NB4 (cell line): ENCODE results near the gene NXPE1.
"Not testable (repeated sequence)": the region's sequence is repeated elsewhere in the genome, so short reads cannot be mapped to it uniquely, and the experiment has no call there.

Experiments
- DNase-seq: peaks from one replicate; pipeline ENCODE4 v3.0.0; 2010; ENCODE audit warnings: low read depth
- H3K4me3 ChIP-seq: one replicate; pipeline ENCODE4 v1.5.1; 2011; ENCODE audit warnings: mild to moderate bottlenecking, low read depth, low read length, moderate library complexity
- CTCF ChIP-seq: IDR thresholded peaks from one replicate; pipeline ENCODE4 v1.5.1; 2012; ENCODE audit warnings: low read depth, low read length
- MYC ChIP-seq: IDR thresholded peaks from 2 replicates; pipeline ENCODE4 v1.6.1; 2011; ENCODE audit warnings: low read depth, low read length
- POLR2A ChIP-seq: IDR thresholded peaks from 2 replicates; pipeline ENCODE4 v1.6.1; 2011; ENCODE audit warnings: mild to moderate bottlenecking; ENCODE audit not compliant: insufficient read length; ENCODE audit errors: extremely low read depth
- TF ChIP-seq, protein P1 (sequence below): IDR thresholded peaks from 2 replicates; pipeline ENCODE4 v1.6.1; 2011; ENCODE audit warnings: low read depth, low read length

NXPE1 gene

DNA sequence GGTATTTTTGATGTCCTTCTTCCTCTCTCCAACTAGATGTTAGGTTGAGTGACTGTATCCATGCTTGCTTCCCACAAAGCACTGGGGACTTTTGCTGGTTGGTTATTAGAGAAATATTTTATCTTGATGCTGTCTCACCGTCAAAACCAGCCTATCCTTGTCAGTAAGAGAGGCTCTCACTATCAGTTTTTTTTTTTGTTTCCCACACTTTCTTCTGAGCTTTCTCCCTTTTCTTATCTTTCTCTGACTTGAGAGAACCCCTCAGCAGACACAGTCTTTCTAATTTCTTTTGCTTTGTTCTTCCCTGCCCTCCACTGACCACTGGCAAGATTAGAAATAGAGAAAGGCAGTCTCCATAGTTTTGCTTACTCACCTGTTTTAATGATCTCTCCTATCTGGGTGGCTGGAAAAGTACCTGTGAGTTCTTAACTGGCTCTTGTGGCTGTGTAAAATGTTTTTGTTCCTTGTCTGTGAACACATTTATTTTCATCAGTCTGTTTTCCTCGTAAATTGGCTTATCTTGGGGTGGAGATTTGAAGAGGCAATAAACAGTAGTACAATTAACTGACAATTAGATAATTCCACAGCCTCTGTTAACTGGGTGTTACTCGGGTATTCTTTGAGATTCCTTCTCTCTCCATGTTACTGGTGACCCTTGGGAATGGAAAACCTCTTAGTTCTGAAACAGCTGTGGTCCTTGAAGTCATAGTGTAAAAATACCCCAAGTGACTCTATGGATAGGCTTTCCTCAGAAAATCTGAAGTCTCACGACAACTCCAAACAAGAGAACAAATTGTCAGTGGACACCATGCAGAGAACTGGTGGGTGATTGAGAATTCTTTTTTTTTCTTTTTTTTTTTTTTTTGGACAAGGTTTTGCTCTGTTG lies at the start of gene NXPE1:
TSS of gene NXPE1 (minus strand) at position 457 of the 886 bp plus-strand sequence. CDS start 8,680 bp downstream, outside the sequence.
- H3K4me3 ChIP-seq = no peak within 1 kb of the TSS
- no peak for TF ChIP-seq POLR2A
- TF ChIP-seq, protein P1, sequence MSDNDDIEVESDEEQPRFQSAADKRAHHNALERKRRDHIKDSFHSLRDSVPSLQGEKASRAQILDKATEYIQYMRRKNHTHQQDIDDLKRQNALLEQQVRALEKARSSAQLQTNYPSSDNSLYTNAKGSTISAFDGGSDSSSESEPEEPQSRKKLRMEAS = no peak
- no peak for TF ChIP-seq CTCF
- TF ChIP-seq MYC = no peak
- DNase-seq = no peak

DNA sequence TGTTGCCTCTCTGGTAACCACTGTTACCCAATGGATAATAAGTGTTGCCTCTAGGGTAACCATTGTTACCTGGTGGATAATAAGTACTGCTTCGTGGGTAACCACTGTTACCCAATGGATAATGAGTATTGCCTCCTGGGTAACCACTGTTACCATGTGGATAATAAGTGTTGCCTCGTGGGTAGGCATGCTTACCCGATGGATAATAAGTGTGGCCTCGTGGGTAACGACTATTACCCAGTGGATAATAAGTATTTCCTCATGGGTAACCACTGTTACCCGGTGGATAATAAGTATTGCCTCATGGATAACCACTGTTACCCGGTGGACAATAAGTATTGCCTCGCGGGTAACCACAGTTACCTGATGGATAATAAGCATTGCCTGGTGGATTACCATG lies 49.7 kb upstream of the NXPE1 start:
- DNase-seq = no peak
- TF ChIP-seq CTCF = no peak
- H3K4me3 ChIP-seq = no peak overlapping the region

- not testable (repeated sequence) for DNase-seq, H3K4me3 ChIP-seq
Measured at GRCh38 chr11:114608605-114609004, 48.9 kb upstream of the NXPE1 start.

DNA sequence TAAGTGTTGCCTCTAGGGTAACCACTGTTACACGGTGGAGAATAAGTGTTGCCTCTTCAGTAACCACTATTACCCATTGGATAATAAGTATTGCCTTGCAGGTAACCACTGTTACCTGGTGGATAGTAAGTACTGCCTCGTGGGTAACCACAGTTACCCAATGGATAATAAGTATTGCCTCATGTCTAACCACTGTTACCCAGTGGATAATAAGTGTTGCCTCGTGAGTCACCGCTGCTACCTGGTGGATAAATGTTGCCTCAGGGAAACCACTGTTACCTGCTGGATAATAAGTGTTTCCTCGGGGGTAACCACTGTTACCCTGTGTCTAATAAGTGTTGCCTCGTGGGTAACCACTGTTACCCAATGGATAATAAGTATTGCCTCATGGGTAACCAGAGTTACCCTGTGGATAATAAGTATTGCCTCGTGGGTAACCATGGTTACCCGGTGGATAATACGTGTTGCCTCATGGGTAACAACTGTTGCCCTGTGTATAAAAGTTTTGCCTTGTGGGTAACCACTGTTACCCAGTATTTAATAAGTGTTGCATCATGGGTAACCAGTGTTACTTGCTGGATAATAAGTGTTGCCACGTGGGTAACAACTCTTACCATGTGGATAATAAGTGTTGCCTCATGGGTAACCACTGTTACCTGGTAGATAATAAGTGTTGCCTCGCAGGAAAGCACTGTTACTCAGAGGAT lies 48.2 kb upstream of the NXPE1 start:
- no peak for DNase-seq
- TF ChIP-seq CTCF = no peak
- TF ChIP-seq, protein P1 = no peak
- TF ChIP-seq POLR2A = no peak
- no peak for TF ChIP-seq MYC
- H3K4me3 ChIP-seq = no peak overlapping the region

- not testable (repeated sequence) for DNase-seq, H3K4me3 ChIP-seq
Measured at GRCh38 chr11:114606802-114607075, 47.1 kb upstream of the NXPE1 start.

DNA sequence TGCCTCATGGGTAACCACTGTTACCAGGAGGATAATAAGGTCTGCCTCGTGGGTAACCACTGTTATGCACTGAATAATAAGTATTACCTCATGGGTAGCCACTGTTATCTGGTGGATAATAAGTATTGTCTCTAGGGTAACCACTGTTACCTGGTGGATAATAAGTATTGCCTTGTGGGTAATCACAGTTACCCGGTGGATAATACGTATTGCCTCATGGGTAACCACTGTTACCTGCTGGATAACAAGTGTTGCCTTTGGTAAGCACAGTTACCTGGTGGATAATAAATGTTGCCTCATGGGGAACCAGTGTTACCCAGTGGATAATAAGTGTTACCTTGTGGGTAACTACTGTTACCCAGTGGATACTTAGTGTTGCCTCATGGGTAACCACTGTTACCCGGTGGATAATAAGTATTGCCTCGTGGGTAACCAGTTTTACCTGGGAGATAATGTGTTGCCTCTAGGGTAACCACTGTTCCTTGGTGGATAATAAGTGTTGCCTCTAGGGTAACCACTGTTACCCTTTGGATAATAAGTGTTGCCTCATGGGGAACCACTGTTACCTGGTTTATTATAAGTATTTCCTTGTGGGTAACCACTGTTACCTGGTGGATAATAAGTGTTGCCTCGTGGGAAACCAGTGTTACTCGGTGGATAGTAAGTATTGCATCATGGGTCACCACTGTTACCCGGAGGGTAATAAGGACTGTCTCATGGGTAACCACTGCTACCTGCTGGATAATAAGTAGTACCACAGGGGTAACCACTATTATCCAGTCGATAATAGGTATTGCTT lies 46.5 kb upstream of the NXPE1 start:
- no peak for TF ChIP-seq MYC
- TF ChIP-seq POLR2A = no peak
- no peak for DNase-seq
- no peak overlapping the region for H3K4me3 ChIP-seq

DNA sequence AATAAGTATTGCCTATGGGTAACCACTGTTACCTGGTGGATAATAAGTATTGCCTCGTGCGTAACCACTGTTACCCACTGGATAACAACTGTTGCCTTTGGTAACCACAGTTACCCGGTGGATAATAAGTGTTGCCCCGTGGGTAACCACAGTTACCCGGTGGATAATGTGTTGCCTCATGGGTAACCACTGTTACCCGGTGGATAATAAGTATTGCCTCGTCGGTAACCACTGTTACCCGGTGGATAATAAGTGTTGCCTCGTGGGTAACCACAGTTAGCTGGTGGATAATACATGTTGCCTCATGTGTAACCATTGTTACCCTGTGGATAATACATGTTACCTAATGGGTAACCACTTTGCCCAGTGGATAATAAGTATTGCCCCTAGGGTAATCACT lies 45.7 kb upstream of the NXPE1 start:
- no peak for DNase-seq
- TF ChIP-seq POLR2A (no peak), MYC (no peak), CTCF (no peak)
- TF ChIP-seq, protein P1 = no peak
- H3K4me3 ChIP-seq = no peak overlapping the region
